GM18873 (cell line): ENCODE measurements around the gene PDXK.

Experiments used
- ATAC-seq: cut with Tn5 transposase; IDR thresholded peaks from one replicate; pipeline ENCODE4 v1.9.1; 2021; ENCODE audit warnings: mild to moderate bottlenecking, moderate library complexity, moderate number of reproducible peaks; ENCODE audit not compliant: unreplicated experiment, low FRiP score

The PDXK gene

DNA sequence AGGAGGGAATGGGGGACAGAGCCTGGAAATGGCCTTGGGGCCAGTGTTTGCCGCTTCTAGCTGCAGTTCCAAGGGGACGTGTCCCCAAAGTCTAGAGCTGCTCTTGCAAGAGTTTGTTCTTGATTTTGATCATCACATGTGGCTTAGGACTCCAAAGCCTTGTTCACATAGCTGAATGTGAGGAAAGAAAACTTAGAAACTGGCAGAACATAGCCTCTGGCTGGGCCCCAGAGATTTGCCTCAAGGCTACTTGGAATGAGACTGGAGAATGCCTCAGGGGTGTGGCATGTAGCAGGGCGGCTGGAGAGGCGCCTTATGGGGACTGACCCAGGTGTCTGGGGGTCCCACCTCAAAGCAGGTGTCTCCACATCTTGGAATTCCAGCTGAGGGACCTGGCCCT lies 2.3 kb downstream of the PDXK start:
- no peak for ATAC-seq

DNA sequence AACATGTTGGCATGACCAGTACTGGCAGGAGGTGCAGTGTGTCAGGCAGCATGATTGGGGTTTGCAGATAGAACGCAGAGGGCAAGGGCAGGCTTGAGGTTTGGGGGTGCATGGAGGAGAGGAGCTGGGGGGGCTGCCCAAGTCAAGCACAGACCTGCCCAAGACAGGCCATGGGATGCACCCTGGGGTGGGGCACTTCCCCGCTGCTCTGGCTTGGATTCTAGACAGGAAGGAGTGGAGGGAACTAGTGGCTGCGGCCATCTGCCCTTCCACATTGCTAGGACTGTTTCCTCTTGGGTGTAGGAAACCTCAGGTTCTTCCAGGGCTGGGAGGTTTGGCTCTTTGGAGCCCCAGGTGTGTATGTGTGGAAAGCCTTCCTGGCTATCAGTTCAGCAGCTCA lies 3.0 kb downstream of the PDXK start:
- no peak for ATAC-seq

DNA sequence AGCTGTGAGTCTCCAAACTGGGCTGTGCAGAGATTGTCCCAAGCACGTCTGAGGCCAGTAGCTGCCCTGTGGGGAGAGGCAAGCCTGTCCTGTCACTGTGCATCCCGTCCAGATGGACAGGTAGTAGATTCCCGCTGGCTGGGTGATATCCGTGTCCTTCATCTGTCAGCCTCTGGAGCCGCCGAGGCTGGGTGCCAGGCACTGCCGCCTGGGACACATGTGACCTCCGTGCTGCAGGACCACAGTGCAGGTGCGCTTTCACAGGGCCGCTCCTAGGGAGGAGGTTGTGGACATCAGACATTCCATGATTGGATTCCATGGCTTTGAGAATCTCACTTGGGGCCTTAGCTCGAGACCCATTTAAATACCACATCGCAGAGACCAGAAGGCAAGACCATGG lies 4.7 kb downstream of the PDXK start:
- ATAC-seq: no peak

DNA sequence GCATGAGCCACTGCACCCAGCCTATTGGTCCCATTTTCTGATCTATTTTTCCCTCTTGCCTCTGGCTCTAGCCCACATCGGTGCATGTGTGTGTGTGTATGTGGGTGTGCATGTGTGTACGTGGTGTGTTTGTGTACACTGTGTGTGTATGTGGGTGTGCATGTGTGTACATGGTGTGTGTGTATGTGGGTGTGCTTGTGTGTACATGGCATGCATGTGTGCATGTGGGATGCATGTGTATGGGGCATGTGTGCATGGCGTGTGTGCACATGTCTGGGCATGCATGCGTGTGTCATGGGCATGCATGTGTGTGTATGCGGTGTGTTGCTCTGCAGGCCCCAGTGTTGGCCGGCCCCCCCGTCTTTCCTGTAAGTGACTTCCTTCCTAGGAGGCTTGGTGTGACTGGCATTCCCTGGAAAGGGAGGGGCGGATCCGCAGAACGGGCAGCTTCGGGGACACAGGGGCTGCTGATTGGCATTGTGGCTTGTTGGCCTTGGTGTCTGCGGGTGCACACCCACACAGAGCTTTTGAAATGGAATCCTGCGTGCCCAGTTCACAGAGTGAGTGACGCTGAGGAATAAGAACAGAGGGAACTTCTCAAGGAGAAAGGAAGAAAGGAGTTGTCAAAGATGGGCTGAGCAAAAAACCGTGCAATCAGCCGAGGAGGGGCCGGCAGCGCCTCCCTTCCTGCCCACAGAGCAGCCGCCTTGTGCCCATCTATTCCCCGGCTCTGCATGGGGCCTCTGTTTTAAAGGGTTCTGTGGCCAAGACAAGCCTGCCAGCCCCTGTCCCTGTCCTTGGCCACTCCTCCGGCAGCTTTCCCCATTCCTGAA lies 8.0 kb downstream of the PDXK start:
- no peak for ATAC-seq

DNA sequence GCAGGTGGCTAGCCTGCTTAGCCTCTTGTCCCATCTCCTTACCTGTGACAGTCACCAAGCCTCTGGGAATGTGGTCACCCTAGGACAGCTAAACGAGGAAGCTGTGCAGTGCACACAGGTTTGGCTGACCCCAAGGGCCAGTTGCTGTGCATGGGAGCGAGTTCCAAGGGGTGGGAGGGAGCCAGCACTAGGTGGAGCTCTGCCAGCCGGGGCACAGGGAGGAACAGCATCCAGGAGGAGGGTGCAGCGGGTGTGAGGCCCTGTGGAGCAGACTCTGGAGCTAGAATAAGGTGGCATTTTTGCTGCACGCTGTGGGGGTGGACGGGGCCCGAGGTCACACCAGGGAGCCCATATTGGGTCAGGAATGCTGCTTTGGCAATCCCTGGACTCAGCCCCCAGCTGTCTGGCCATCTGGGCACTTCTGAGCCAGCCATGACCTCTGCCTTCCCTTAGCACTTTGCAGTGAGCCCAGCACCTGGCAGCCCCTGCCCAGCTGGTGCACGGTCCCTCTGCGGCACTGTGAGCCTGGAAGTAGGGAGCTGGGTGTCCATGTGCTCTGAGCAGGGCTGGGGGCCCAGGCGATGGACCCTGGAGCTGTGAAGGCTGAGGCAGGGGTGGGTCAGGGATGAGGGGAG lies 8.7 kb downstream of the PDXK start:
- no peak for ATAC-seq

DNA sequence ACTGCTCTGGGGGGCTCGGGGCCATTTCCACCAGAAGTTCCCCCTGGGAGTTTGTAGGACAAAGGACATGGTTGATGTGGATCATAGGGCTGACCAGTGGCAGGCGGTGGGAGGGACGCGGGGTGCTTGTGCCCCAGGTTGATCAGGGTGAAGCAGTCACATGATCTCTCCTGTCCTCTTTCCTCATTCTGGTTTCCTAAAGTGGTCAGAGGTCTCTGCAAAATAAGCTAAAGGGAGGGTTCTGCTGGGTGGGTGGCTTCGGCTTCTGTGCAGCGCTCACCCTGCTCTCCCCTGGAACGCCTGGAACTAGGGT lies 9.2 kb downstream of the PDXK start:
- ATAC-seq: no peak

DNA sequence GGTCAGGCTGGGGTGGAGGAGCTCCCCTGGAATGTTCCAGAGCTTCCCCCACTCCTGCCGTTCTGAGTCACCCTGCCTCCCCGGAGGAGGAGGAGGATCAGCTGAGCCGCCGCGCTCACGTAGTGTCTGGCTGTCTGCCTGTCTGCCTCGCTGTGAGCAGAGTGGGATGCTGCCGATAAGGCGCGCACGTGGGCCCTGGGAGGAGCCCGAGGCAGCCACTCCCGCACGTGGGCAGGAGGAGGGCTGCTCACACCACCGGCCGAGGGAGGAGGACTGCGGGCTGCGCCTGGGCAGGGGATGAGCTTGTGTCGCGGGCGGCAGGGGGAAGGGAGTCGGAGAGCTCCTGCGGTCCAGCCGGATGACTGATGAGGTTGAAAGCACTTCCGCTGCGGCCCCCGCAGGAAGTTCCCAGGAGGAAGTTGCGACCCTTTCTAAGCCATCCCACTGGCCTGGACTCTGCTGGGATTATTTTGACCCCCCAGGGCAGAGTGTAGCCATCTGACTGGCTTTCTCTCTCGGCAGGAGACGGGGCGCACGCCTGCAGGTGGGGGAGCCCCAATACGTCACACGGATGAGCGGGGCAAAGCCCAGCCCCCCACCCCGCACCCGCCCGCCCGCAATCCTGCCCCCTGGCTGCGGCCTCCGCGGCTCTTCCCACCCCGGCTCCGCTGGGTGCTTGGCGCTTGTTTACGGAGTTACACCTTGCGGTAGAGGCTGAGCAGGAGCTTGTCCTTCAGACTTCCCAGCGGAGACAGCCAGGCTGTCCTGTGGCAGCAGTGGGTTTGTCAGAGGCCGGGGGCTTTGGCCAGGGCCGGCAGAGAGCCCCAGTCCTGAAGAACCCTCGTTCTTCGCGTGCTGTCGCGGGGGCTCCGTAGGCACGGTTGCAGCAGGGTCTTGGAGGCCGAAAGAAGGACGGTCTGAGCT lies 9.8 kb downstream of the PDXK start:
- peak; percentile 55 for ATAC-seq

DNA sequence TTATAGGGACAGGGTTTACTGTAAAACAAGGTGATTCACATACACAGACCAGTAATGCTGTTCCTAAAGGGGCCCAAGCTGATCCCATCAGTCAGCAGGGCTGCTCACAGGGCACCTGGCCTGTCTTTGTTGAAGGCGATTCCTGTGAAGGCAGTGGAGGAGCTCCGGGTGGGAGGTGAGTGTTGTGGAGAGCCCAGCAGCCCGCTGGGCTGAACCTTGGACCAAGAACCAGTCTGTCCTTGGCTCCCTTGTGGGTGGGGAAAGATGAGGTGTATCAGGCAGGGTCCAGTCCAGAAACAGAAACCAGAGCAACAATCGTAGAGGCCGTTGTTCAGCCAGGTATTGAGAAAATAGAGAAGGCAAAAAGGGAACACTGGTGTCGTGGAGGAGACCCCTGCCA lies 12.5 kb downstream of the PDXK start:
- no peak for ATAC-seq

DNA sequence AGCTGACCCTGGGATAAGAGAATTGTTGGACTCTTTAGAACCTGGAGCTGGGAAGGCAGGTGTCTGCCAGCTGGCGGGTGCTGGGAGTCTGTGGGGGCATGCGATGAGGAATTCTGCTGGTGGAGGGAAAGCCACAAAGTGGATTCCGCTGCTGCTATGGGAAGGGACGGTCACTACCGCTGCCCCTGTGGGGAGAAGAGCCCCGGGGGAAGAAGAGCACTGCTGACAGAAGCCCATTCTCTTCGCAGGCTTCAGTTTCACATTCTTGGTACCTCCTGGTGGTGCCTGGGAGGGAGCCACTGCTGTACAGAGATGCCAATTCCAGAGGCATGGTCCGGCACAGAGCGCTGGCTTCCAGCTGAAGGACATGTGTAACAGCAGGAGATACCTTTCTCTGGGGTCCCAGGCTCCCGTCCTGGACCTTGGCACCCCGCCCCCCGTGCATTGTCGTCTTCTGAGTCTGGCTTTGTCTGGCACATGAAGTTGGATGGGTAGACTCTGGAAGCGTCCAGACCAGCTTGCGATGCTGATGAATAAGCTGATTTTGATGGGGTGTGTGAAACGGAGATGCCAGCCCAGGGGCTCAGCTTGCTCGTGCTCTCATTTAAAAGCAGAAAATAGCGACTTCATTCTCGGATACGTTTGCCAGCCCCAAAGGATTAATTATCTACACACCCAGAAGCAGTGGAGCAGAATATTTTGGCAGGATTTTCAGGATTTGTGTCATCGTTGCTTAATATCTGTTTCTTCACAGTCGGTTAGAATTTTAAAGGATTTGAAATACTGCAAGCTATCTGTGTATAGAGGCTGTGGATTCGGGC lies 13.2 kb downstream of the PDXK start:
- no peak for ATAC-seq

DNA sequence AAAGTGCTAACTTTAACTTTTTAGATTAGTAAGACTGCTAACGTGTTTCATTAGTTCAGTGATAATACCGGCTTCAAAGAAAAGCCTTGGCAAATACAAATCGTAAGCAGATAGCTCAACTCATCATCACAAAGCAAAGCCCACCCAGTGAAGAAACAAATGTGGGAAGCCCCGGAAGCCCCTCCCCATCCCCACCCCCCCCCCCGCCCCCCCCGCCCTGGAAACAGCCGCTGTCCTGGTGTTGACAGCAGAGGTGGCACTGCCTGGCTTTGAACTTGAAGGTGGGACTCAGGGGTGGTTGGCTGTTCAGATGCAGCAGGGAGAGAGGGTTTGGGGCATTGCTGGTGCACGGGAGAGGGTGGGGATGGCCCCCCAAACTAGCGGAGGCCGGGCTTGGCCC lies 14.1 kb downstream of the PDXK start:
- ATAC-seq: no peak

DNA sequence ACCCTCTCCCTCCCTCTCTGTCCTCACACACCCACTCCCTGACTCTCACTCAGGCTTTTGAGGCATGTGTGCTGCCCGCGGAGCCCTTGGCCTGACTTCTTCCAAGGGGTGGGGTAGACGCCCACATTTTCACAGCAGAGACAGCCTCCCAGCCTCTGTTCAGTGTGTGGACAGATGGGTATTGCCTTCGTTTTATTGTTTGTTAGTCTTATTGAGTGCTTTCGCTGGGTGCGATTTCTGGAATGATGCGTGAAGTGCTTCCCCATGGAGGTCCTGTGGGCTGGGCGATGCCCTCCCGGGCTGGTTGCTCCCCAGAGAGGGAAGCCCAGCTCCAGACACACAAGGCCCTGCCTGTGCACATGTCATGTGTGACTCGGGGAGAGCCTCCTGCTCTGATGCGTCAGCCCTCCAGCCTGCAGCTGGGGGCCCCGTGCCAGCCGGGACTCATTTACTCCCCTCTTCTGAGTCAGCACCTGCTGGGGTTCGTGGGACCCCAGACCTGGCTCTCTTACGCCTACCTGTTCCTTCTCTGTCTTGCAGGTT lies 14.7 kb downstream of the PDXK start:
- no peak for ATAC-seq

DNA sequence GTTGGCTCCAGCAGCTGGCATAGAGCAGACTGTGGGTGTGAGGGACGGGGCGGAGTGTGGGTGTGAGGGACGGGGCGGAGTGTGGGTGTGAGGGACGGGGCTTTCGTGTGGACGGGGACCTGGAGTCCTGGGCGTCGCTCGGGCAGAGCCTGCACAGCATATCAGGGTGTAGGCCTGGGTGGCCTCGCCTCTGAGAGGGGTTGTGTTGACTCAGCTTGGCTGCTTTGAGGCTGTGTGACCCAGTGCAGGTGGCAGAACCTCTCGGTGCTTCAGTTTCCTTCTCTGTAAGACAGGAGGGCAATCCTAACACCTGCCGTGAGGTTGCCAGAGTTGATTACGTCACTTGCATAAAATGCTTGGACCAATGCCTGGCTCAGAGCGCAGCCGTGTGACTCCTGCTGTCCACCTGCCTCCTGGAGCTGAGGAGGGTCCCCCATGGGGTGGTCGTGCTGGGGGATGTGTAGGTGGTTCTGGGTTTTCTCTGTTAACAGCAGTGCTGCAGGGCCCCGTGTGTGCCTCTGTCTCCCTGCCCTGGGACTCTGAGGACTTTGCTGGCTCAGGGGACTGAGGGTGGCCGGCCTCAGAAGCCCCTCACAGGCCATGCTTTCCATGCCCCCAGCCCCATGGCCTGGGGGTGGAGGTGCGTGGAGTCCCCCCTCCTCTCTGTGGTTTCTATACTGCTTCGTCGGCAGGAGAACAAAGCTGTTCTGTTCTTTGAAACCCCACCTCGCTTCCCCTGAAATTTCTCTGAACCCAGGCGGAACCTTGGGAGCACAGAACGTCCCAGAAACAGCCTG lies 15.4 kb downstream of the PDXK start:
- no peak for ATAC-seq

DNA sequence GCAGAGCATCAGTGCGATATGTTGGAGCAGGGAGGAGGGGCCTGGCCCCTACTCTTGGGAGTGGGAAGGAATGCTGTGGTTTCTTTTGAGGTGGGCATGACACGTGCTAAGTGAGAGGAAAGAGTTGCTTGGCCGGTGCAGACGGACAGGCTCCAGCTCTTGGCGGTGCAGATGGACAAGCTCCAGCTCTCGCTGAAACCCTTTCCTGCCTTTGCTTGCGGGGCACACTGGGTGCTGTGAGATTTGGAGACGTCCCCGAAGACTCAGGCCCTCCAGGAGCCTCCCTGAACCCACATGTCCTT lies 15.9 kb downstream of the PDXK start:
- ATAC-seq: no peak

DNA sequence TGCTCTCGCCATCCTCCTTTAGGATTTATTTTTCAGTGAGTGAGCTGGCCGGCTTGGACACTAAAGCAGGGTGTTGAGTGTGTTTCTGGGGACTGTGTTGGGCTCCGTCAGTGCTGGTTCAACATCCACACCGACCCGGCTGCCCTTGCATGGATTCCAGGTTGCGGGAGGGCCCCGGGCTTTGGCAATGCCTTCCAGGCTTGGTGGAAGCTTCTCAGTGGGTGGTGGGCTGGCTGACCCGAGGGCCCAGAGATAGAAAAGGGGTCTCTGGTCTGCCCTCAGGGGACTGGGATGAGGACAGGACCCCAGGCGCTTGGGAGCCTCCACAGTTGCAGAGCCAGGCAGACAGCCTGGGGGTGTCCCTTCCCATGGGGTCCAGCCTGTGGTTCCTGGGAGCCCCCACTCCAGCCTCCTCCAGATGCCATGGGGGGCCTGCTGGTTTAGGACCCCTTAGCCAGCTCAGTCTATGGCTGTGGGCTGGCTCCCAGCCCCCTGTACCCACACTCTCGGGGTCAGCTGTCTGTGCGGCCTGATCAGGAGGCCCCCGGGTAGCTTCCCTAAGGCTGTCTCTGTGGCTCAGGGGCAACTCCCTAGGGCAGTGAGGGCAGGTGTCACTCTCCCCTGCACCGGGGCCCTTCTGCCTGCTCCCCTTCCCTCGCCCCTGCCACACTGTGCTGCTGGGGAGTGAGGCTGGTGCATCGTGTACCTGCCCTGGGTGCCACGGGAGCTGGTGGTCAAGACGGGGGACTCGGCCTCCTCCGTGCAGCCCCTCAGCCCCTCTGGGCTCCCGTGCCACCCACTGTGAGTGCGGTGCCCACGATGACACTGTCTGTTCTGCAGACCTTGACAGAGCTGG lies 16.5 kb downstream of the PDXK start:
- ATAC-seq: no peak

DNA sequence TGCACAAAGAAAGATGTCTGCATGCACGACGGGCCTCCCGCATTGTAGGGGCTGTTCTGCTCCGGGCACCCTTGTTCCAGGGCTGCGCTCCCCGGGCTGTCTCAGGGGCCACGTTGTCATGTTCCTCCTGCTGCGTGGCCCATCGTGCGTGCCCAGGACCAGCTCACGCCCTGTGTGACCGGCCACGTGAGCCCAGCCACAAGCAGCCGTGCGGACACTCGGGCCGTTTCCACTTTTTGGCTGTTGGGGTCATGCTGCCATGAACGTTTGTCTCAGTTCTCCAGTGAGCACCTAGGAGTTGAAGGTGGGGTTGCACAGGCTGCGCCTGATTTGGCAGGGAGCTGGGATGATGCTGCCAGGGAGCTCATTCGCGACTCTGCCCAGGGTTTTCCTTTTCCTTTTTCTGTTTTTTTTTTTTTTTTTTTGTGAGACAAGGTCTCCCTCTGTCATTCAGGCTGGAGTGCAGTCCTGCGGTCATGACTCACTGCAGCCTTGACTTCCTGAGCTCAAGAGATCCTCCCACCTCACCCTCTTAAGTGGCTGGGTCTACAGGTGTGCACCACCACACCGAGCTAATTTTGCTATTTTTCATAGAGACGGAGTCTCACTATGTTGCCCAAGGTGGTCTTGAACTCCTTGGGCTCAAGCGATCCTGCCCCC lies 17.4 kb downstream of the PDXK start:
- no peak for ATAC-seq

DNA sequence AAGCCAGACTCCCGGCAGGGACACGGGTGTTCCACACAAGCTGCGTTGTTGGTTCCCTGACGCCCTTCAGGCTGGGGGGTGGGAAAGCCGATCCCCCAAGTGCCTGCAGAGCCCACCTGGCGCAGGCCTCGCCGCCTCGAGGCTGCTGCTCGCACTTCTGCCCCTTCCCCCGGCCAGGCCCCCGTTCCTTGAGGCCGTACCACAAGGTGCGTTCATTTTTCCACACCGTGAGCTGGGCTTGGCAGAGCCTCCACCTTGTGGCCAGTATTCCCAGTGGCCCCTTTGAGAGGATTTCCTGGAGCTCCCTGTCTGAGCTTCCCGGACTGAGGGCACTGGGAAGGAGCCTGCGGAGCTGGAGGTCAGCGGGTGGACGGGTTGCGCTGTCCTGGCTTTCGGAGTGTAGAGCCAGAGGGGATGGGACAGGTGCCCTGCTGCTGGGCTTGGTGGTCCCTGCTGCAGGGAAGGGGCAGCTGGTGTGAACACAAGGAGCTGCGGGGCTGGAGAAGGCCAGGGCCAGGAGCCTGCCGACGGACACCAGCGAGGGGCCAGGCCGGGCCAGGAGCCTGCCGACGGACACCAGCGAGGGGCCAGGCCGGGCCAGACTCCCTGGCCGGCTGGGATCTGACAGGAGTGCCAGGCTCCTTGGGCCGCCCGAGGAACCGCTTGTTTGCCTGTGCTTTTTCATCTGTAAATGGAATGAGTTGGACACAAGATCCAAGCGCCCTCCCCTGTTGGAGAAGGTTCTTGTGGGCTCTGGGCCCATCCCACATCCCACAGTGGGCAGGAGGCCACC lies 18.4 kb downstream of the PDXK start:
- ATAC-seq: no peak

DNA sequence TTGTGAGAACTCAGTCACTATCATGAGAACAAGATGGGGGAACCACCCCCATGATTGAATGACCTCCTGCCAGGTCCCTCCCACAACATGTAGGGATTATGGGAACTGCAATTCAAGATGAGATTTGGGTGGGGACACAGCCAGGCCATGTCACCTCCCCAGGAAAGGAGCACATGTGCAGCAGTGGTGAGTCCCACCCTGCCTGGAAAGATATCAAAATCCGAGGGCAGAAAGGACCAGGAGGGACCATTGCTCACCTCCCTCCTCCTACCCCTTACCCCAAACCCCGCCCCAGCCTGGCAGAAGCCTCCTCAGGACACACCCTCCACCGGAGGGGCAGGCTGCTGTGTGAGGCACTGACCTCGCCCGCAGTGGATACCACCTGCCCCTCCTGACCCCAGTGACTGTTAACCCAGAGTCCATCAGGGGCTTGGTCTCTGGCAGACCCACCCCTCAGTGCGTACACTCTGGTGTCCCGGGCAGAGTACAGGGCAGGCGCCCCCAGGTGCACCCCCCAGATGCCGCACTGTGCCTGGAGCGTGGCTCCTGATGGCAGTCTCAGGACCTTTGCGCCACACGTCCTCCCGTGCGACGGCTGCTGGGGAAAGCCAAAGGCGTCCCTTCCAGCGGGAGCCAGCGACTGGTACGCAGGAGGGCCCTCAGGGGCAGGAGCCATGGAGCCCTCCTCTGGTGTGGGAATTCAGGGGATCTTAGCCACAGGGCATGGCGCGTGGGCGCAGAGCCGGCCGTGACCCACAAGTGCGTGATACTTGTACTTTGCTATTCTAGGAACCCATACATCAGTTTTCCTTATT lies 20.9 kb downstream of the PDXK start:
- ATAC-seq: no peak
